Measurements from ENCODE around the gene NRXN3. TPM values are rescaled to one million over a fixed set of nuclear protein-coding genes. Genes with fewer than 3 reads are reported as not detected.

NRXN3 gene
- total RNA-seq, 1 donor from 2014 or later: 18.0 TPM

DNA sequence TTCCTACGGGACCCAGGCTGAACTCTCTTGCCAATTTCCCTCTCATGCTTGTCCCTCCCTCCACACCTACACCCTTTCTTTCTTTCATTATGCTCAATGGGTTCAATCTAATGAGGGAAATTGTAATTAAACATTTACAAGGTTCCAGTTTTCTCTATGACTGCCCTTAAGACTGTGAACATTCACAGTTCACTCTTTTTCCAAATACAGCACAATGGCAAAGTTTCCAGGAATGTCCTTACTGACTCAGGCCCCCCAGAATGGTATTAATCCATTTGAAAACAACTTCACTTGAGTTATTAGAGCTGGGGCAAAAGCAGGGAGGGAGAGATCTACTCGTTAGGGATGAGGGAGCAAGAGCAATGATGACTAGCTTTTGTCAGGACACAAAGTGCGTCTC lies 892.1 kb downstream of the NRXN3 start:
- H3K27ac Mint-ChIP-seq (ENCODE audit: unreplicated experiment): no peak overlapping the region
- FAIRE-seq (no peak), DNase-seq (ENCODE audit: low read depth) (no peak)
- peaks cover 9% of the 10 kb centered on the region for H3K9me3 Mint-ChIP-seq (ENCODE audit: unreplicated experiment)
- Histone ChIP-seq H3K79me2 (ENCODE audit: insufficient read depth, low read length) (no peaks in the 10 kb centered on the region), H3K27me3 (ENCODE audit: insufficient read depth, low read length) (peaks cover 24% of the 10 kb centered on the region), H3K27ac (ENCODE audit: low read depth, low read length) (no peak overlapping the region), H3K4me3 (ENCODE audit: insufficient read depth, low read depth, low read length) (no peak overlapping the region), H3K9me3 (ENCODE audit: insufficient read depth, low read depth, low read length) (no peaks in the 10 kb centered on the region), H3K9ac (ENCODE audit: low read length) (no peak overlapping the region), H3K36me3 (ENCODE audit: insufficient read depth, low read length) (no peaks in the 10 kb centered on the region), H2AFZ (ENCODE audit: low read depth, low read length) (no peak overlapping the region), H3K4me1 (ENCODE audit: insufficient read depth, low read length) (peaks cover 3% of the 10 kb centered on the region), H4K20me1 (ENCODE audit: insufficient read depth, low read length) (no peaks in the 10 kb centered on the region), H3K4me2 (ENCODE audit: low read length) (no peak overlapping the region)
- H3K4me3 Mint-ChIP-seq (ENCODE audit: unreplicated experiment): no peak overlapping the region
- TF ChIP-seq, protein P1, sequence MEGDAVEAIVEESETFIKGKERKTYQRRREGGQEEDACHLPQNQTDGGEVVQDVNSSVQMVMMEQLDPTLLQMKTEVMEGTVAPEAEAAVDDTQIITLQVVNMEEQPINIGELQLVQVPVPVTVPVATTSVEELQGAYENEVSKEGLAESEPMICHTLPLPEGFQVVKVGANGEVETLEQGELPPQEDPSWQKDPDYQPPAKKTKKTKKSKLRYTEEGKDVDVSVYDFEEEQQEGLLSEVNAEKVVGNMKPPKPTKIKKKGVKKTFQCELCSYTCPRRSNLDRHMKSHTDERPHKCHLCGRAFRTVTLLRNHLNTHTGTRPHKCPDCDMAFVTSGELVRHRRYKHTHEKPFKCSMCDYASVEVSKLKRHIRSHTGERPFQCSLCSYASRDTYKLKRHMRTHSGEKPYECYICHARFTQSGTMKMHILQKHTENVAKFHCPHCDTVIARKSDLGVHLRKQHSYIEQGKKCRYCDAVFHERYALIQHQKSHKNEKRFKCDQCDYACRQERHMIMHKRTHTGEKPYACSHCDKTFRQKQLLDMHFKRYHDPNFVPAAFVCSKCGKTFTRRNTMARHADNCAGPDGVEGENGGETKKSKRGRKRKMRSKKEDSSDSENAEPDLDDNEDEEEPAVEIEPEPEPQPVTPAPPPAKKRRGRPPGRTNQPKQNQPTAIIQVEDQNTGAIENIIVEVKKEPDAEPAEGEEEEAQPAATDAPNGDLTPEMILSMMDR (IDR thresholded peaks at IDR 0.05; ENCODE audit: insufficient read depth, low read depth, low read length): no peak
- TF ChIP-seq EZH2 (IDR thresholded peaks at IDR 0.05; ENCODE audit: insufficient read depth, low read length): no peak
- H3K4me1 Mint-ChIP-seq (ENCODE audit: low read depth, unreplicated experiment): peaks cover 9% of the 10 kb centered on the region
- H3K36me3 Mint-ChIP-seq (ENCODE audit: low read depth, unreplicated experiment): no peaks in the 10 kb centered on the region
- peaks cover 3% of the 10 kb centered on the region for H3K27me3 Mint-ChIP-seq (ENCODE audit: low read depth, unreplicated experiment)

DNA sequence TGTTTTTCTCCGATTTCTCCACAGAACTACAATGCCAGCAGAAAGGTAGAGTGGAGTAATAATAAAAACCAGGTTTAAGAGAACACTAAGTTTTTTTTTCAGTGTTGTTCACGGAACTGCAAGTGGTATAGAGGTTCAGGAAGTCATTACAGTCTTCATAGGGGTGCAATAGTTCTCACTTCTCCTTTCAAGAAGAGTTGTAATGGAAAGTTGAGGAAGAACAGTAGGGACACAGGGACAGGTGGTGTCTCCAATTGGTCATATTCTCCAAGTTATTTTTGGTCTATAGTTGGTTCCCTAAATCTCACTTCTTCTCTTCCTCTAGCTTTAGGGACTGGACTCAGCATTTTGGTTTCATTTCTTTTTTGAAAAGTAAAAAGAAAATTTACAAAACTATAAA lies 894.0 kb downstream of the NRXN3 start:
- H3K9me3 ChIP-seq (ENCODE audit: insufficient read depth, low read depth, low read length): no peaks in the 10 kb centered on the region
- TF ChIP-seq, protein P1 (IDR thresholded peaks at IDR 0.05; ENCODE audit: insufficient read depth, low read depth, low read length): no peak
- TF ChIP-seq EZH2 (IDR thresholded peaks at IDR 0.05; ENCODE audit: insufficient read depth, low read length): no peak
- no peak for FAIRE-seq
- no peak for DNase-seq (ENCODE audit: low read depth)
- H3K4me1 ChIP-seq (ENCODE audit: insufficient read depth, low read length): no peaks in the 10 kb centered on the region
- H3K4me3 Mint-ChIP-seq (ENCODE audit: unreplicated experiment): no peak overlapping the region
- H3K9me3 Mint-ChIP-seq (ENCODE audit: unreplicated experiment): peaks cover 2% of the 10 kb centered on the region
- H3K9ac ChIP-seq (ENCODE audit: low read length): no peak overlapping the region
- no peaks in the 10 kb centered on the region for H3K79me2 ChIP-seq (ENCODE audit: insufficient read depth, low read length)
- H3K27ac Mint-ChIP-seq (ENCODE audit: unreplicated experiment): no peak overlapping the region
- H3K27ac ChIP-seq (ENCODE audit: low read depth, low read length): no peak overlapping the region
- no peak overlapping the region for H3K4me3 ChIP-seq (ENCODE audit: insufficient read depth, low read depth, low read length)
- H3K4me2 ChIP-seq (ENCODE audit: low read length): no peak overlapping the region
- no peaks in the 10 kb centered on the region for H4K20me1 ChIP-seq (ENCODE audit: insufficient read depth, low read length)
- peaks cover 3% of the 10 kb centered on the region for H3K27me3 Mint-ChIP-seq (ENCODE audit: low read depth, unreplicated experiment)
- H3K27me3 ChIP-seq (ENCODE audit: insufficient read depth, low read length): peaks cover 27% of the 10 kb centered on the region
- H3K36me3 ChIP-seq (ENCODE audit: insufficient read depth, low read length): no peaks in the 10 kb centered on the region
- H2AFZ ChIP-seq (ENCODE audit: low read depth, low read length): no peak overlapping the region
- H3K36me3 Mint-ChIP-seq (ENCODE audit: low read depth, unreplicated experiment): no peaks in the 10 kb centered on the region
- H3K4me1 Mint-ChIP-seq (ENCODE audit: low read depth, unreplicated experiment): peaks cover 5% of the 10 kb centered on the region

GRCh38 chr14:79074510-79074909 lies 904.3 kb downstream of the NRXN3 start:
- TF ChIP-seq, protein P1 (IDR thresholded peaks at IDR 0.05; ENCODE audit: insufficient read depth, low read depth, low read length): no peak
- no peak for TF ChIP-seq EZH2 (IDR thresholded peaks at IDR 0.05; ENCODE audit: insufficient read depth, low read length)
- Mint-ChIP-seq H3K27ac (ENCODE audit: unreplicated experiment) (no peak overlapping the region), H3K36me3 (ENCODE audit: low read depth, unreplicated experiment) (no peaks in the 10 kb centered on the region), H3K4me1 (ENCODE audit: low read depth, unreplicated experiment) (peaks cover 2% of the 10 kb centered on the region), H3K27me3 (ENCODE audit: low read depth, unreplicated experiment) (no peaks in the 10 kb centered on the region), H3K4me3 (ENCODE audit: unreplicated experiment) (no peak overlapping the region), H3K9me3 (ENCODE audit: unreplicated experiment) (no peaks in the 10 kb centered on the region)
- Histone ChIP-seq H4K20me1 (ENCODE audit: insufficient read depth, low read length) (no peaks in the 10 kb centered on the region), H3K27me3 (ENCODE audit: insufficient read depth, low read length) (no peaks in the 10 kb centered on the region), H3K4me2 (ENCODE audit: low read length) (no peak overlapping the region), H3K9me3 (ENCODE audit: insufficient read depth, low read depth, low read length) (no peaks in the 10 kb centered on the region), H3K36me3 (ENCODE audit: insufficient read depth, low read length) (no peaks in the 10 kb centered on the region), H3K27ac (ENCODE audit: low read depth, low read length) (no peak overlapping the region), H3K9ac (ENCODE audit: low read length) (no peak overlapping the region), H3K4me1 (ENCODE audit: insufficient read depth, low read length) (no peaks in the 10 kb centered on the region), H3K79me2 (ENCODE audit: insufficient read depth, low read length) (no peaks in the 10 kb centered on the region), H3K4me3 (ENCODE audit: insufficient read depth, low read depth, low read length) (no peak overlapping the region), H2AFZ (ENCODE audit: low read depth, low read length) (no peak overlapping the region)
- FAIRE-seq (no peak), DNase-seq (ENCODE audit: low read depth) (no peak)

Measured in astrocyte (in vitro differentiated cells and primary cell).